GM21717 (cell line): ENCODE measurements around the gene LINGO1.

Source experiments
- ATAC-seq: cut with Tn5 transposase; IDR thresholded peaks from one replicate; pipeline ENCODE4 v1.9.1; 2021; ENCODE audit warnings: mild to moderate bottlenecking, moderate library complexity; ENCODE audit not compliant: unreplicated experiment

Gene LINGO1

GRCh38 chr15:77657634-77658238 is 25.0 kb upstream of the LINGO1 start:
- no peak for ATAC-seq

DNA sequence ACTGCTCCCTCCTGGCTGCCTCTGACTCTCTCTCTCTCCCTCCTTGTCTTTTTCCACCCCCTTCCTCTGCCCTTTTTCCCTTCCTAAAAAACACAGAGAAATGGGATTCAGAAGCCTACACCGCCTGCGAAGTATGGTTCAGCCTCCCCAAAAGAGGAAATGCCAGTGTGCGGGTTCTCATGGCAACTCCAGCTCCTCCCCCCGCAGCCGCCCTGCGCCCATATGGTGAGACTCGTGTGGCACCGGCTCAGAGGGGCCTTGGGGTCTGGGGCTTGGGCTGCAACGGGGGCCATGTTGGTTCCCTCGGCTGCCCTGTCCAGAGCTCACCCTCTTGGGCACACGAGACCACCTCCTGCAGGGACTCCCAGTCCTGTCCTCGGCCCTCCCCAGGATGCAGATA is 23.6 kb upstream of the LINGO1 start:
- no peak for ATAC-seq

GRCh38 chr15:77654975-77655374 is 22.3 kb upstream of the LINGO1 start:
- no peak for ATAC-seq

DNA sequence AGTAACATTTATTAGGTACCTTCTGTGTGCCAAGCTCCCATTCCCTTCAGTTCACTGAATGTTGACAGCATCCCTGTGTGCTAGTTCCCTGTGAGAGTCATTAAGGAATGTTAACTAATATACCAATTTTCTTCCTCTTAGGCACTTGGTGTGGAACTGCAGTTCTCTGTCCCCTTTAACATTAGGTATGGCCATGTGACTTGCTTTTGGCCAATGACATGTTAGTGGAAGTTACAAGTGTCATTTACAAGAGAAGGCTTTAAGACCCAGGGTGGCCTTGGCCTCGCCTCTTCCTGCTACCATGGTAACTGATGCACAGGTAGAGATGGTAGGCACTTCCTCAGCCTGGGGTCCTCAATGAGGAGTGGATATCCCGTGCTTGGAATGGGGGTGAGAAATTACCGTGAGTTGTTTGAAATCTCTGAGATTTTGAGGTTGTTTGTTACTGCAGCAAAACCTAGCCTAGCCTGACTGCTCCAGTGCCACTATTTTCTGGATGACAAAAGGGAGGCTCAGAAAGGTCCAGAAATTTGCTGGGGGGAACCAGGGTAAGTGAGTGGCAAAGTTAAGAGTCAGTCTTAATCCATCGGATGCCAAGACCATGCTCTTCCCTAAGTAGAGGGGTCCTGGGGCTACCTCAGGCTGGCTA is 21.2 kb upstream of the LINGO1 start:
- ATAC-seq = no peak

- no peak for ATAC-seq
Measured at GRCh38 chr15:77650265-77650664, 17.6 kb upstream of the LINGO1 start.

DNA sequence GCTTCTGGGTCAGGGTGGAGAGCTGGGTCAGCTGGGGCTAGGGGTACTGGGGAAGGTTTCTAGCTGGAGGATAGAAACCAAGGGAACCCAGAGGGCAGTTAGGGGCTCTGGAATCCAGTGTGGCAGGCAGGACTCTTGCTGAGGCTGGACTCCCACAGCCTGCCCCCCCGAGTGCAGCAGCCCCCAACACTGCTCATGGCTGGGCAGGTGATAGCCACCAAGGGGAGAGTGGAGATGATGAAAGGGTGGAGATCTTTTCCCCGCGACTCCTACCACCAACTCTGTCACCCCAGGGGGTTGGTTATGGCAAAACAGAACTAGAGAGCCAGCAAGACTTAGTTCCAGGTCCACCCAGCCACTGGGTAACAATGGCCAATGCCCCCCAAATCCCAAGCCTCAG is 16.9 kb upstream of the LINGO1 start:
- ATAC-seq = no peak

GRCh38 chr15:77649017-77649416 is 16.3 kb upstream of the LINGO1 start:
- ATAC-seq = no peak

- no peak for ATAC-seq
Measured at GRCh38 chr15:77647961-77648360, 15.2 kb upstream of the LINGO1 start.

DNA sequence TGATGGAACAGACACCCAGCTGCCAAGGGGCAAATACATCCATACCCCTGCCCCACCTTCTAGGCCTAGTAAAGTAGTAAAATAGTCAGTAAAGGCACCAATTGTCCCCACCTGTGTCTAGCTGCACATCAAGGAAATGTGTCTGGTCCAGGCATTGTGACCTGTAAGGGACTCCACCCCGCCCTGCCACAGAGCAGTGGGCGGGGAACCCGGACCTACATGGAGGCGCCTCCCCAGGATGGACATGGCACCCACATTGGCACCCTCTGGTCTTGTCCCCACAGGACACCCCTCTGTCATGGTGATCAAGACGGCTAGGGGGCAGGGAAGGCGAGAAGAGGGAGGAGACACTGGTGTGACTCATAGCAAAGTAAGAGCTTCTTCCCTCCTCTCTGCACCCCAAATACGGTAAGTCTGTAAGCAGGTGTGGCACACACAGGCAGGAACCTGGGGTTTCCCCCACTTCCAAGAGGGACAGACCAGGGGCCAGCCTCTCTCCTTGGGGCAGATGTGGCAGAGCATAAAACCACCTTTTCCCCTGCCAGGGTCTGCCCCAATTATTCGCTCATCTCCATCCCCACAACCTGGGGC is 13.5 kb upstream of the LINGO1 start:
- no peak for ATAC-seq

DNA sequence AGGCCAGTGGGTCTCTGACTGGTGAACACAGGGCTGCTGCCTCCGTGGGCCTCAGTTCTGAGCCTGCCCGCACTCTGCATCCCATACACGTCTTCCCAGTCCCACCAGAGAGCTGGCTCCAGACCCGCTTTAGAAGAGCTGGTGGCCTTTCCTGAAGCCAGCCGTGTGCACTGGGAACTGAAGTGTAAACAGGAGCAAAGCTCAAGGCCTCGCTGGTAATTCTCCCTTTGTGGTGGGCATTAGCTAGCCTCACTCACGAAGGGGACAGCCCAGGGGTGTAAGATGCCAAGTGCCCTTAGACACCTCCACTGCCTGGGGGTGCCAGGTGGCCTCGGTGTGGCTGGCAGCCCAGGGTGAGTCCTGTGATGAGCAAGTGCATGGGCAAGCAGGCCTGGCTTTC is 12.9 kb upstream of the LINGO1 start:
- no peak for ATAC-seq

DNA sequence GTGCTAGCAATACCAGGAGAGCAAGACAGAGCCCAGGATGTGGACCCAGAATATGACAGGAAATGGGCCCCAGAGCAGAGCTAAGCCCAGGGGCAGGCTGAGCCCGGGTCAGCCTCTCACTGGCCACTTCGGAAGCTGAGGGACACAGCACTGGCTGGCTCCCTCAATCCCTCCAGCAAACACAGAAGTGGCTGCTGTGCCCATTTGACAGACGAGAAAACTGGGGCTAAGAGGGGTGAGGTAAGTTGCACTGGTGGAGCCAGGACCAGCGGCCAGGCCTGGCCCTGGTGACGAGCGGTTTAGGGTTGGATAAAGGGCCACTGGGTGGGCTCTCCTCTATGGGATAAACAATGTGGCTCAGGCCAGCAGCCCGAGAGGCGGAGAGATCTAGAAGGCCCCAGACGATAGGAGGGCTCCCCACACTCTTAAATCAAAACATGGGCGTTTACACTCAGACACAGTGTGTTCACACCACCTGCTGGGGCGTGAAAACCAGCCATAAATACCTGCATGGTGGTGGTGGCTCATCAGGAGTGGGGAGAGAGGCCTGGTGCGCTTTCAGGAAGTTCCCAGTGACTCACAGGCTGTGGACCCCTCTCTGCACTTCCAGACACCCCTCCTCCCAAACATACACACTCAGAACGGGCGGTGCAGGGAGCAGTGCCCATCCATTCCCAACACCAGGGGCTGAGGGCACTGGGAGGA is 12.0 kb upstream of the LINGO1 start:
- no peak for ATAC-seq

DNA sequence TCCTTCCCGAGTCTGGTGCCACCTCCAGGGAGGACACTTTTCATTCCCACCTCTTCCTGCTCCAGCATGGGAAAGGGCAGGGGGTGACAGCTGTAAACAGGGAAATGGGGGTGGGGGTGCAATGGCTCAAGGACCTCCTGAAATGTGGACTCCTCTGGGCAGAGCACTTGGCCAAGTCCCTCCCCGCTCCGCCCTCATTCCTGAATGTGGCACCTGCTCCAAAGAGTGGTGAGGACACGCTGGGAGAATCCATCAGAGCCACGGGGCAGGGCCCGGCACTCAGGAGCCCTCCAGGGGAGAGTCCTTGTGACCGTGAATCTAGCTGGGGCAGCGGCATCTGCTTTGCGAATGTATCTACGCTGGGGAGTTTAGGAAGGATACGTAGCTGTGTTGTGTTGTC is 11.1 kb upstream of the LINGO1 start:
- no peak for ATAC-seq

GRCh38 chr15:77642793-77643430 is 10.2 kb upstream of the LINGO1 start:
- ATAC-seq = no peak

GRCh38 chr15:77641999-77642398 is 9.3 kb upstream of the LINGO1 start:
- ATAC-seq = no peak

DNA sequence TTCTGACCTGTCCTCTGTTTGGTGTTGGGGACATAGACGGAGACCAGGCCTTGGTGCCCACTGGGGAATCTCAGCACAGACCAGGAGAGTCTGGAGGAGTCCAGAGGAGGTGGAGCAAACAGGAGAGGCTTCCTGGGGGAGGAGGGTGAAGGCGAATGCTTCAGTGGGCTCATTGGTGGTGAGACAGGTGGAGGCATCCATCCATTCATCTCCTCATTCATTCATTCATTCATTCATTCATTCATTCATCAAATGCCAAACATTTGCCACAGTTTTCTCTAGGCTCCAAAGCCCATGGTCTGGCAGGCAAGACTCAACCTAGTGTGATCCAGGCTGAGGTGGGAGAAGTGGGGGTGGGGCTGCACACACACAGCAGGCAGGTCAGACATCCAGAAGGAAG is 7.9 kb upstream of the LINGO1 start:
- no peak for ATAC-seq

- no peak for ATAC-seq
Measured at GRCh38 chr15:77639431-77639830, 6.7 kb upstream of the LINGO1 start.

GRCh38 chr15:77637851-77638692 is 5.4 kb upstream of the LINGO1 start:
- no peak for ATAC-seq

GRCh38 chr15:77636209-77636608 is 3.5 kb upstream of the LINGO1 start:
- ATAC-seq = no peak

- no peak for ATAC-seq
Measured at GRCh38 chr15:77634266-77634962, 1.7 kb upstream of the LINGO1 start.

GRCh38 chr15:77633913-77634265 is 1.2 kb upstream of the LINGO1 start:
- no peak for ATAC-seq
